CD4-positive, alpha-beta memory T cell (primary cell): Measurements from ENCODE around the gene CHAC1. TPM values are rescaled to one million over a fixed set of nuclear protein-coding genes. Genes with fewer than 3 reads are reported as not detected.

ENCODE experiments used
- CTCF ChIA-PET: fragments of 350-600 bp; sonication (Branson Sonifier 250); formaldehyde crosslinking; loops from one replicate; lab custom pipeline; 2021; ENCODE audit warnings: inconsistent platforms; ENCODE audit not compliant: partially characterized antibody; lab: Charles Lee
- POLR2A ChIA-PET: fragments of 350-600 bp; sonication (Branson Sonifier 250); formaldehyde crosslinking; loops from one replicate; lab custom pipeline; 2021; ENCODE audit not compliant: partially characterized antibody; lab: Charles Lee
- DNase-seq, 5 donors: peaks; one replicate each; pipeline versions ENCODE4 v3.0.0 to v3.0.0-alpha.2; 2020 to 2022; ENCODE audit warnings: mixed read lengths in 1 of 5
- H3K27ac ChIP-seq: one replicate; pipeline ENCODE4 v1.7.0; 2013; ENCODE audit warnings: low read depth, low read length
- H3K27me3 ChIP-seq: 2 replicates; pipeline ENCODE4 v1.7.0; 2013; ENCODE audit warnings: mild to moderate bottlenecking, low read length, moderate library complexity; ENCODE audit not compliant: insufficient read depth
- H3K36me3 ChIP-seq: 2 replicates; pipeline ENCODE4 v1.7.0; 2013; ENCODE audit warnings: mild to moderate bottlenecking, low read length, moderate library complexity; ENCODE audit not compliant: insufficient read depth
- H3K4me1 ChIP-seq: 2 replicates; pipeline ENCODE4 v1.7.0; 2013; ENCODE audit warnings: mild to moderate bottlenecking, low read length, moderate library complexity; ENCODE audit not compliant: insufficient read depth
- H3K4me3 ChIP-seq, 2 donors: one replicate each; pipeline ENCODE4 v1.7.0; 2013; ENCODE audit warnings: low read length in 2 of 2, mild to moderate bottlenecking in 1 of 2
- H3K9me3 ChIP-seq, 2 donors: one replicate each; pipeline ENCODE4 v1.7.0; 2013; ENCODE audit warnings: low read length in 2 of 2, control low read depth in 1 of 2; ENCODE audit not compliant: control insufficient read depth in 1 of 2
- H3K27ac Mint-ChIP-seq, 7 donors: one replicate each; pipeline ENCODE4 v1.8.0; 2020 to 2021; ENCODE audit warnings: mixed read lengths in 7 of 7, mild to moderate bottlenecking in 6 of 7, inconsistent platforms in 3 of 7, moderate library complexity in 3 of 7
- H3K27me3 Mint-ChIP-seq, 2 donors: one replicate each; pipeline ENCODE4 v1.8.0; 2020 to 2021; ENCODE audit warnings: mixed read lengths in 2 of 2
- H3K36me3 Mint-ChIP-seq, 2 donors: one replicate each; pipeline ENCODE4 v1.8.0; 2020 to 2021; ENCODE audit warnings: mixed read lengths in 2 of 2, inconsistent platforms in 1 of 2, mild to moderate bottlenecking in 1 of 2
- H3K4me1 Mint-ChIP-seq, 4 donors: one replicate each; pipeline ENCODE4 v1.8.0; 2020 to 2021; ENCODE audit warnings: mixed read lengths in 4 of 4, mild to moderate bottlenecking in 1 of 4
- H3K4me3 Mint-ChIP-seq, 8 donors: one replicate each; pipeline ENCODE4 v1.8.0; 2020 to 2021; ENCODE audit warnings: mixed read lengths in 8 of 8, mild to moderate bottlenecking in 7 of 8, moderate library complexity in 6 of 8, inconsistent platforms in 3 of 8
- H3K9me3 Mint-ChIP-seq, 8 donors: one replicate each; pipeline ENCODE4 v1.8.0; 2020 to 2021; ENCODE audit warnings: mixed read lengths in 8 of 8, mild to moderate bottlenecking in 5 of 8, inconsistent platforms in 3 of 8, moderate library complexity in 1 of 8
- intact Hi-C: fragments of 100-400 bp; cut with micrococcal nuclease; formaldehyde crosslinking; loops from one replicate; pipeline ENCODE4 v1.15.1; 2023
- polyA plus RNA-seq, 2 donors: library from polyadenylated mRNA; unstranded; fragments of 300-500 nt; fragmentation: Illumina TruSeq; gene quantifications; one replicate each; pipeline ENCODE4 v1.2.3, GENCODE V29; 2021
- total RNA-seq, 2 experiments: library from RNA; stranded (reverse); gene quantifications; one replicate each; pipeline ENCODE4 v1.2.3, GENCODE V29; 2021

Gene CHAC1
- total and polyA plus RNA-seq, 4 experiments from 2014 or later, result 0.24 to 1.2 (median 0.80) TPM

- Histone ChIP-seq H3K4me3 (no peak overlapping the region), H3K4me1 (peaks cover 24% of the 10 kb centered on the region), H3K9me3 (no peaks in the 10 kb centered on the region), H3K27ac (no peak overlapping the region), H3K36me3 (no peaks in the 10 kb centered on the region), H3K27me3 (no peaks in the 10 kb centered on the region)
- intact Hi-C loops, result no loop called here
- H3K27me3 Mint-ChIP-seq, result peaks cover 0 to 2% of the 10 kb centered on the region in 2 donors
- peak overlapping the region in 1 of 7 donors; percentile 21 for H3K27ac Mint-ChIP-seq
- ChIA-PET POLR2A (no interaction called here), CTCF (interaction anchor here (0.7 to 6.4 kb wide), 3 partner anchors 8 to 142 kb away, joined by 3 to 54 read pairs (median 9); partner anchors contain the start of gene DLL4)
- no peaks in the 10 kb centered on the region for H3K36me3 Mint-ChIP-seq
- H3K9me3 Mint-ChIP-seq, result peaks cover 0 to under 1% (median 0%) of the 10 kb centered on the region in 8 donors
- H3K4me3 Mint-ChIP-seq, result no peak overlapping the region
- peaks cover 13 to 38% (median 22%) of the 10 kb centered on the region in 4 donors for H3K4me1 Mint-ChIP-seq
- no peak for DNase-seq
These were observed 14.8 kb upstream of the CHAC1 start for GRCh38 chr15:40938536-40938870.

GRCh38 chr15:40940296-40940801 is 12.9 kb upstream of the CHAC1 start:
- H3K27me3 Mint-ChIP-seq, result no peaks in the 10 kb centered on the region
- intact Hi-C loops, result loop anchor here (1.0 to 5.0 kb wide), 3 partner anchors 12 to 177 kb away; partner anchors contain the start of gene INO80
- H3K36me3 Mint-ChIP-seq, result no peaks in the 10 kb centered on the region
- ChIA-PET POLR2A (interaction anchor here (1.2 to 4.7 kb wide), 4 partner anchors 9 to 33 kb away, joined by 3 to 44 read pairs (median 32); partner anchors contain the start of genes CHAC1 and DLL4), CTCF (interaction anchor here (0.6 to 6.4 kb wide), 10 partner anchors 10 to 396 kb away, joined by 3 to 54 read pairs (median 6); partner anchors contain the start of genes CHAC1, CHP1, DLL4 and VPS18)
- H3K4me1 Mint-ChIP-seq, result peaks cover 13 to 40% (median 29%) of the 10 kb centered on the region in 4 donors
- H3K4me1 ChIP-seq, result peaks cover 27% of the 10 kb centered on the region
- H3K27ac ChIP-seq, result no peak overlapping the region
- H3K36me3 ChIP-seq, result no peaks in the 10 kb centered on the region
- peak overlapping the region; percentile 4 to 83 (median 43) for H3K4me3 Mint-ChIP-seq
- peak overlapping the region; percentile 64 to 89 (median 83) for H3K27ac Mint-ChIP-seq
- H3K4me3 ChIP-seq, result no peak overlapping the region
- H3K9me3 Mint-ChIP-seq, result no peaks in the 10 kb centered on the region
- H3K27me3 ChIP-seq, result no peaks in the 10 kb centered on the region
- DNase-seq, result no peak
- H3K9me3 ChIP-seq, result no peaks in the 10 kb centered on the region

GRCh38 chr15:40941068-40941527 is 12.2 kb upstream of the CHAC1 start:
- no peaks in the 10 kb centered on the region for H3K27me3 Mint-ChIP-seq
- H3K4me3 Mint-ChIP-seq, result peak overlapping the region; percentile 32 to 83 (median 63)
- H3K27me3 ChIP-seq, result no peaks in the 10 kb centered on the region
- H3K27ac ChIP-seq, result peak overlapping the region; percentile 37
- H3K4me3 ChIP-seq, result no peak overlapping the region
- DNase-seq, result no peak
- H3K27ac Mint-ChIP-seq, result peak overlapping the region; percentile 53 to 88 (median 66)
- H3K4me1 Mint-ChIP-seq, result peaks cover 13 to 40% (median 31%) of the 10 kb centered on the region in 4 donors
- ChIA-PET CTCF (interaction anchor here (0.7 to 6.4 kb wide), 18 partner anchors 10 to 833 kb away, joined by 3 to 54 read pairs (median 4); partner anchors contain the start of genes CHAC1, CHP1, DLL4 and MAPKBP1), POLR2A (interaction anchor here (0.6 to 4.7 kb wide), 11 partner anchors 8 to 290 kb away, joined by 3 to 44 read pairs (median 4); partner anchors contain the start of genes CHAC1, CHP1, DLL4 and EXD1)
- peaks cover 27% of the 10 kb centered on the region for H3K4me1 ChIP-seq
- no peaks in the 10 kb centered on the region for H3K36me3 Mint-ChIP-seq
- no peaks in the 10 kb centered on the region for H3K9me3 ChIP-seq
- intact Hi-C loops, result loop anchor here (2.0 to 5.0 kb wide), 2 partner anchors 34 to 176 kb away; partner anchors contain the start of gene INO80
- no peaks in the 10 kb centered on the region for H3K9me3 Mint-ChIP-seq
- no peaks in the 10 kb centered on the region for H3K36me3 ChIP-seq

GRCh38 chr15:40941528-40942336 is 11.5 kb upstream of the CHAC1 start:
- Histone ChIP-seq H3K4me1 (peaks cover 27% of the 10 kb centered on the region), H3K27ac (peak overlapping the region; percentile 64), H3K36me3 (no peaks in the 10 kb centered on the region), H3K9me3 (no peaks in the 10 kb centered on the region), H3K27me3 (no peaks in the 10 kb centered on the region), H3K4me3 (peak overlapping the region; percentile 58 to 83)
- intact Hi-C loops, result loop anchor here (1.0 to 5.0 kb wide), 3 partner anchors 12 to 176 kb away; partner anchors contain the start of genes CHAC1 and INO80
- ChIA-PET CTCF (interaction anchor here (0.7 to 6.4 kb wide), 26 partner anchors 11 to 833 kb away, joined by 3 to 54 read pairs (median 4); partner anchors contain the start of genes CHAC1, CHP1, DLL4 and MAPKBP1), POLR2A (interaction anchor here (0.6 to 4.7 kb wide), 12 partner anchors 9 to 289 kb away, joined by 3 to 44 read pairs (median 4); partner anchors contain the start of genes CHAC1, CHP1, DLL4 and EXD1)
- H3K27ac Mint-ChIP-seq, result peak overlapping the region in 6 of 7 donors; percentile 66 to 94 (median 87)
- no peaks in the 10 kb centered on the region for H3K27me3 Mint-ChIP-seq
- peak; percentile 62 to 73 (median 67) for DNase-seq
- H3K4me3 Mint-ChIP-seq, result peak overlapping the region; percentile 75 to 87 (median 84)
- H3K4me1 Mint-ChIP-seq, result peaks cover 13 to 40% (median 31%) of the 10 kb centered on the region in 4 donors
- H3K9me3 Mint-ChIP-seq, result no peaks in the 10 kb centered on the region
- no peaks in the 10 kb centered on the region for H3K36me3 Mint-ChIP-seq

GRCh38 chr15:40942337-40942854 is 10.9 kb upstream of the CHAC1 start:
- DNase-seq, result peak in 1 of 5 donors; percentile 19
- Histone ChIP-seq H3K36me3 (no peaks in the 10 kb centered on the region), H3K4me1 (peaks cover 27% of the 10 kb centered on the region), H3K27ac (peak overlapping the region; percentile 64), H3K4me3 (peak overlapping the region; percentile 58 to 83), H3K9me3 (no peaks in the 10 kb centered on the region), H3K27me3 (no peaks in the 10 kb centered on the region)
- Mint-ChIP-seq H3K4me1 (peaks cover 13 to 40% (median 31%) of the 10 kb centered on the region in 4 donors), H3K4me3 (peak overlapping the region; percentile 75 to 87 (median 84)), H3K36me3 (no peaks in the 10 kb centered on the region), H3K9me3 (no peaks in the 10 kb centered on the region), H3K27ac (peak overlapping the region; percentile 58 to 94 (median 85)), H3K27me3 (no peaks in the 10 kb centered on the region)
- ChIA-PET POLR2A (interaction anchor here (0.6 to 4.7 kb wide), 10 partner anchors 9 to 288 kb away, joined by 3 to 44 read pairs (median 5); partner anchors contain the start of genes CHAC1, CHP1, DLL4 and EXD1), CTCF (interaction anchor here (0.8 to 6.4 kb wide), 23 partner anchors 10 to 493 kb away, joined by 3 to 54 read pairs (median 4); partner anchors contain the start of genes CHAC1, CHP1, DLL4 and NUSAP1)
- intact Hi-C loops, result loop anchor here (1.0 to 5.0 kb wide), 2 partner anchors 11 to 175 kb away; partner anchors contain the start of genes CHAC1 and INO80

GRCh38 chr15:40942878-40943277 is 10.4 kb upstream of the CHAC1 start:
- peak overlapping the region in 6 of 7 donors; percentile 11 to 94 (median 86) for H3K27ac Mint-ChIP-seq
- H3K4me3 Mint-ChIP-seq, result peak overlapping the region; percentile 75 to 87 (median 84)
- Histone ChIP-seq H3K4me3 (peak overlapping the region; percentile 58 to 83), H3K27ac (peak overlapping the region; percentile 64), H3K27me3 (no peaks in the 10 kb centered on the region), H3K9me3 (no peaks in the 10 kb centered on the region), H3K4me1 (peaks cover 27% of the 10 kb centered on the region), H3K36me3 (no peaks in the 10 kb centered on the region)
- ChIA-PET POLR2A (interaction anchor here (1.4 to 4.7 kb wide), 4 partner anchors 10 to 173 kb away, joined by 6 to 44 read pairs (median 32); partner anchors contain the start of genes CHAC1, DLL4 and INO80), CTCF (interaction anchor here (0.8 to 6.4 kb wide), 19 partner anchors 10 to 493 kb away, joined by 3 to 54 read pairs (median 4); partner anchors contain the start of genes CHAC1, CHP1, DLL4 and VPS18)
- no peaks in the 10 kb centered on the region for H3K9me3 Mint-ChIP-seq
- H3K36me3 Mint-ChIP-seq, result no peaks in the 10 kb centered on the region
- no peaks in the 10 kb centered on the region for H3K27me3 Mint-ChIP-seq
- no peak for DNase-seq
- H3K4me1 Mint-ChIP-seq, result peaks cover 13 to 40% (median 31%) of the 10 kb centered on the region in 4 donors
- intact Hi-C loops, result loop anchor here (1.0 to 5.0 kb wide), 2 partner anchors 10 to 174 kb away; partner anchors contain the start of genes CHAC1 and INO80
